Posterior vena cava (tissue), 2 donors: ENCODE measurements around the gene CRIP2. TPM values are rescaled to one million over a fixed set of nuclear protein-coding genes. Genes with fewer than 3 reads are reported as not detected.

Source experiments
- total RNA-seq, 2 donors: library from RNA; stranded (reverse); fragmentation: NEBNext Ultra II Directional; extraction: Animal tissue kit (Norgen Biotek cat#: 25700); gene quantifications; one replicate each; pipeline ENCODE4 v1.2.1, GENCODE V29; 2021
- donor health status: DM: yes; HTN: yes; CAD: no.
- donor health status: DM: yes; HTN: yes; CAD: no.

CRIP2 gene
- total RNA-seq, 2 donors from 2014 or later = 187 to 199 TPM

Other genes starting within 250 kb of the CRIP2 start
- 10 to 100 TPM; 38.4 to 42.4 TPM for gene BTBD6, start 226.3 kb upstream of the CRIP2 start, total RNA-seq
- gene BRF1, start 173.8 kb upstream of the CRIP2 start, total RNA-seq = 10 to 100 TPM; 18.8 to 19.4 TPM
- gene PACS2, start 160.1 kb upstream of the CRIP2 start, total RNA-seq = 10 to 100 TPM; 61.3 to 69.4 TPM
- gene TEX22, start 76.3 kb upstream of the CRIP2 start, total RNA-seq = under 1 TPM; 0.23 to 0.71 TPM
- 10 to 100 TPM; 60.7 to 62.0 TPM for gene MTA1, start 55.0 kb upstream of the CRIP2 start, total RNA-seq
- 100 to 1,000 TPM; 122 to 285 TPM for gene CRIP1, start 12.1 kb downstream of the CRIP2 start, total RNA-seq
- gene TEDC1, start 16.4 kb downstream of the CRIP2 start, total RNA-seq = 10 to 100 TPM in 1 of 2 donors, 1 to 10 TPM in 1; 7.9 to 15.4 TPM
- 1 to 10 TPM; 1.9 to 2.2 TPM for gene TMEM121, start 51.8 kb downstream of the CRIP2 start, total RNA-seq